IPS DF 6.9 (cell line): ENCODE results near the gene BTG4.

Experiments
- DNase-seq: peaks from one replicate; pipeline ENCODE4 v3.0.0-alpha.2; 2013; ENCODE audit warnings: low read depth, low spot score
- H3K27ac ChIP-seq: one replicate; pipeline ENCODE4 v1.5.1; 2013; ENCODE audit warnings: low read length, control low read depth
- H3K27me3 ChIP-seq: 2 replicates; pipeline ENCODE4 v1.6.1; 2013; ENCODE audit warnings: mild to moderate bottlenecking, low read length; ENCODE audit not compliant: control insufficient read depth, insufficient read depth
- H3K36me3 ChIP-seq: 2 replicates; pipeline ENCODE4 v1.6.1; 2013; ENCODE audit warnings: low read length; ENCODE audit not compliant: control insufficient read depth, insufficient read depth
- H3K4me1 ChIP-seq: 2 replicates; pipeline ENCODE4 v1.6.1; 2013; ENCODE audit warnings: low read length; ENCODE audit not compliant: control insufficient read depth, insufficient read depth
- H3K4me3 ChIP-seq: 2 replicates; pipeline ENCODE4 v1.5.1; 2013; ENCODE audit warnings: mild to moderate bottlenecking, low read length
- H3K9me3 ChIP-seq: 2 replicates; pipeline ENCODE4 v1.6.1; 2013; ENCODE audit warnings: low read length, inconsistent platforms; ENCODE audit not compliant: control insufficient read depth, insufficient read depth
- WGBS: extraction: QIAGEN DNeasy Blood & Tissue Kit; methylation state at CpG from one replicate; pipeline ENCODE4 v1.1.7; 2013; ENCODE audit warnings: mixed read lengths, missing lambda C conversion rate; ENCODE audit not compliant: insufficient read length, insufficient coverage; 5-methylcytosine and 5-hydroxymethylcytosine counted together

The BTG4 gene

DNA sequence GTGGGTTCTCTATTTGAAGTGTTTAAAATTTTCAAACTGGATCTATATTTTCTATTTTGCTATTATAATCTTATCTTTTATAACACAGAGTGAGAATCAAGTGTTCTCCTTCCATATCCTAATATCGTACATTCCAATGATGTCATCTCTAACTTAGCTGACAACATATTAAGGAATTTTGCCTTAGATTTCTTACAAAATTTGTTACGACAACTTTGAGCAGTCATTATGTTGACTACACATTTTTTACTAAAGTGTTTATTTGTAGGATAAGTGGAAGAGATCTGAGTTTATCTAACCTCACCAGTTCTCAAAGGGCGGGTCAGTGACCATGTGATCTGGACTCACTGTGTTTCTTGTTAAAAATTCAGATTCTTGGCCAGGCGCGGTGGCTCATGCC, 12.7 kb downstream of the BTG4 start:
- WGBS, result no CpG with 5 or more reads among the region's 5 CpGs
- H3K9me3 ChIP-seq, result no peaks in the 10 kb centered on the region; the same call in 1 of the 2 replicates
- no peak overlapping the region for H3K27ac ChIP-seq
- no peaks in the 10 kb centered on the region for H3K4me1 ChIP-seq
- no peaks in the 10 kb centered on the region for H3K36me3 ChIP-seq
- H3K27me3 ChIP-seq, result no peaks in the 10 kb centered on the region
- H3K4me3 ChIP-seq, result no peak overlapping the region
- DNase-seq, result no peak

DNA sequence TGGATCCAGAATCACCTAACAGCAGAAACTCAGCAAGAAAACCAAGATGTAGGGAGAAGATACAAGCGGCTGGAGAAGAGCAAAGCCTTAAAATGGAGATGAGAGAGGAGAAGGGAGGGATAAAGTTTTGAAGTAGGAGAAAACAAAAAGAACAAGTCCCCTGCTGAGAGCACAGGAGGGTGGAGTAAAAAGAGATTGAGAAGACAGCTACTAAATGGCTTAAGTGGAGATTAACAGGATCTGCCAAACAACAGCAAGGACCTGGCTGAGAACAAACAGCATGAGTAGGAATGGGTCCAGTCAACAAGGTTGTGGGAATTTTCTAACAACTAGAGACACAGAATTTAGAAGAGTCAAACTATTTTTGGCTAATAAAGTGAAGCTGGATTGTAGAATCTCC, 18.1 kb downstream of the BTG4 start:
- WGBS, result no CpG with 5 or more reads among the region's 1 CpG
- Histone ChIP-seq H3K27me3 (no peaks in the 10 kb centered on the region), H3K36me3 (no peaks in the 10 kb centered on the region), H3K4me3 (no peak overlapping the region), H3K9me3 (no peaks in the 10 kb centered on the region), H3K4me1 (peaks cover 2% of the 10 kb centered on the region), H3K27ac (no peak overlapping the region)
- DNase-seq, result no peak

DNA sequence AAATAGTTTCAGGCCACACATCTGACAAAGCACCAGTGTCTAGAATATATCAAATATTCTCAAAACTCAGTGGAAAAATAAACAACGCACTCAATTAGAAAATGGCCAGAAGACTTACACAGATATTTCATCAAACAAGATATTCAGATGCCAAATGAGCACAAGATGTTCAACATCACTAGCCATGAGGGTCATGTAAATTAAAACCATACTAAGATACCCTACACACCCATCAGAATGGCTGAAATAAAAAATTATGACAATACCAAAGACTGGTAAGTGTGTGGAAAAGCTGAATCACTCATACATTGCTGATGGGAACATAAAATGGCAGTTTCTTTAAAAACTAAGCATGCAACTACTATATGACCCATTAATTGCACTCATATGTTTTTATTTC, 21.7 kb downstream of the BTG4 start:
- Histone ChIP-seq H3K27me3 (no peaks in the 10 kb centered on the region), H3K27ac (no peak overlapping the region), H3K36me3 (no peaks in the 10 kb centered on the region), H3K4me1 (peaks cover 2% of the 10 kb centered on the region), H3K4me3 (no peak overlapping the region), H3K9me3 (no peaks in the 10 kb centered on the region)
- WGBS, result no CpG with 5 or more reads among the region's 1 CpG
- DNase-seq, result no peak

DNA sequence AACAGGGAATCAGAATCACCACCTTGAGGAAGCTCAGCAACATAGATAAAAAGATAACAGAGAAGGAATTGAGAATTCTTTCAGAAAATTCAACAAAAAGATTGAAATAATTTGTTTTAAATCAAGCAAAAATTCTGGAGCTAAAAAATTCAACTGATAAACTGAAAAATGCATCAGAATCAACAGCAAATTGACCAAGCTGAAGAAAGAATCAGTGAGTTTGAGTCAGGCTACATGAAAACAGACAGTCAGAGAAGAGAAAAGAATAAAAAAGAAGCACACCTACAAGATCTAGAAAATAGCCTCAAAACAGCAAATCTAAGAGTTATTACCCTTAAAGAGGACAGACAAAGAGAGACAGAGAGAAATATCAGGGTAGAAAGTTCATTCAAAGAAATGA, 28.8 kb downstream of the BTG4 start:
- Histone ChIP-seq H3K27ac (no peak overlapping the region), H3K4me1 (no peaks in the 10 kb centered on the region), H3K36me3 (no peaks in the 10 kb centered on the region), H3K9me3 (no peaks in the 10 kb centered on the region), H3K27me3 (no peaks in the 10 kb centered on the region), H3K4me3 (no peak overlapping the region)
- DNase-seq, result no peak

DNA sequence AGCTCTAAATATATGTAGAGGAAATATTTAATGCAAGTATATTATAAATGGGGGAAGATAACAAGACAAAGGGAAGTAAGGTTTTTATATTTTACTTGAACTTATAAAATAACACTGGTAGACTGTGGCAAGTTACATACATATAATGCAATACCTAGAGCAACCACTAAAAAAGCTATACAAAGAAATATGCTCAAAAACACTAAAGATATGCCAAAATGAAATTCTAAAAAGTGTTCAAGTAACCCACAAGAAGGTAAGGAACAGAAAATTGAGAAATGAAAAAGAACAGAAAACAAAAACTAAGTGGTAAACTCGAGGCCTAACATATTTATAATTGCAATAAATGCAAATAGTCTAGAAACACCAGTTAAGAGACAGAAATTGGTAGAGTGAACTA, 32.5 kb downstream of the BTG4 start:
- Histone ChIP-seq H3K27ac (no peak overlapping the region), H3K9me3 (no peaks in the 10 kb centered on the region), H3K4me3 (no peak overlapping the region), H3K4me1 (no peaks in the 10 kb centered on the region), H3K27me3 (no peaks in the 10 kb centered on the region), H3K36me3 (no peaks in the 10 kb centered on the region)
- no peak for DNase-seq
- no CpG with 5 or more reads among the region's 1 CpG for WGBS

DNA sequence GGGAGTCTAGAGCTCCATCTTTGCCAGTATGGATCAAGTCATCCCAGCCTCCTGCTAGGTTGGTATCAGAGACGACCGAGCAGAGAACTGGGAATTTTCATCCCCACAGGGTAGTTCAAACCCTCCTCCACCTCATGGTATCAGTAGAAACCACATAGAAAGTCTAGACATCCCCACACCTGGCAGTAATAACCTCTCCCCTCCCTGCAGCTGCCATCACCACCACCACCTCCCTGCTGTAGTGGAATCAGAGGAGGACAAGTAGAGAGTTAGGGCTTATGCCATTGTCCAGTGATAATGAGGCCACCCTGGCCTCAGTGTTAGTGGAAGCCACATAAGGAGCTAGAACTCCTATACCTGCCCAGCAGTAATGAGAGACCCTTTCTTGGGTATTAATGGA, 34.3 kb downstream of the BTG4 start:
- Histone ChIP-seq H3K27me3 (no peaks in the 10 kb centered on the region), H3K36me3 (no peaks in the 10 kb centered on the region), H3K9me3 (no peaks in the 10 kb centered on the region), H3K27ac (no peak overlapping the region), H3K4me1 (no peaks in the 10 kb centered on the region), H3K4me3 (no peak overlapping the region)
- WGBS, result no CpG with 5 or more reads among the region's 2 CpGs
- DNase-seq, result no peak

DNA sequence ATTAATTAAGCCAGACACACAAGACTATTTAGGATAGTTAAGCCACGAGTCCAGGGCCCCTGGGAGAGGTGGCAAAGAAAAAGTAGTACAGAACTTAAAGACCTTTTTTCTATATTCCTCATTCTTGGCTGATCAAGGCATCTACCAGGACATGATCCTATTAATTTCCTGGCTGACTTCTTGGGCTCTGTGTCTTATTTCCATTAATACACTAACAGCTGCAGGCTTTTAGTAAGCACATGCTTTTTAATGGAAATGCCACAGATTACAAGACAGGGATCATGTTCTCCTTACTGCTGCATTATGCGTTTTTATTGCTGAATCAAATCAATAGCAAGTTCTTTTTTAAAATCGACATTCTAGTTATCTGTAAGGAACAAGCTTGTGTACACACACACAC, 35.2 kb downstream of the BTG4 start:
- no CpG with 5 or more reads among the region's 3 CpGs for WGBS

DNA sequence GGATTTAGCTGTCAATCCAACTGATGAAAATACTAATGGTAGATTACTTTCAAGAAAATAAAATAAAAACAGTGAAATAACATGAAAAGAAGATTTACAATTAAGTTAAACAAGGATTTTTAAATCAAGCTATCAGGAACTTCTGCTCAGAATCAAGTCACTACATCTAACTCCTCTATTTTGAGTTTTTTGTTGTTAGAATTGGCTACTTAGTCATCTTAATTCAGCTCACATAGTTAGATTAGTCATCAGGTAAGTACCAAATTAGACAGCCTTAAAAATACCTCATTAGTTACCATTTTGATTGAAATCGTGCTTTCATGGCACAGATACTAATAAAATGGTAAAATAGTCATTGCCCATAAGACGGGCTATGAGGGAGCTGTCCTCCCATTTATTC, 35.8 kb downstream of the BTG4 start:
- no peak overlapping the region for H3K4me3 ChIP-seq
- H3K4me1 ChIP-seq, result no peaks in the 10 kb centered on the region
- DNase-seq, result no peak
- H3K27ac ChIP-seq, result no peak overlapping the region
- H3K9me3 ChIP-seq, result no peaks in the 10 kb centered on the region
- no peaks in the 10 kb centered on the region for H3K27me3 ChIP-seq
- no CpG with 5 or more reads among the region's 2 CpGs for WGBS
- H3K36me3 ChIP-seq, result no peaks in the 10 kb centered on the region

More for the DNA sequence above, 35.2 kb downstream of the BTG4 start:
- H3K4me3 ChIP-seq, result no peak overlapping the region
- H3K36me3 ChIP-seq, result no peaks in the 10 kb centered on the region
- no peak for DNase-seq
- no peak overlapping the region for H3K27ac ChIP-seq
- no peaks in the 10 kb centered on the region for H3K9me3 ChIP-seq
- H3K27me3 ChIP-seq, result no peaks in the 10 kb centered on the region
- no peaks in the 10 kb centered on the region for H3K4me1 ChIP-seq

DNA sequence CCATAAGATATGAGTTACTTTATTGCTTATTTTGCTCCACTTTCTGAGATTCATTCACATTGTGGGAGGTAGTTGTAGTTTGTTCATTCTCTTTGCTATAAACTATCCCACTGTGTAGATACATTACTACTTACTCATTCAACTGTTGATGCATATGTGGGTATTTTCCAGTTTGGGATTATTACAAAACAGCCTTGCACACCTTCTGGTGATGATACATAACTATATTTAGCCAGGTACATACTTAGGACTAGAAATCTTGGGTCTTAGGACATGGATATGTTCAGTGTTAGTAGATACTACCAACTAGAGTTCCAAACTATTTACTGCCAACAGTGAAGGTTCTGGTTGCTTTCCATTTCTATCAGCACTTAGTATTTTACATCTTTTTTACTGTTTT, 37.8 kb downstream of the BTG4 start:
- H3K4me1 ChIP-seq, result no peaks in the 10 kb centered on the region
- no peaks in the 10 kb centered on the region for H3K27me3 ChIP-seq
- H3K9me3 ChIP-seq, result no peaks in the 10 kb centered on the region
- no peaks in the 10 kb centered on the region for H3K36me3 ChIP-seq
- no peak for DNase-seq
- no peak overlapping the region for H3K27ac ChIP-seq
- no peak overlapping the region for H3K4me3 ChIP-seq

DNA sequence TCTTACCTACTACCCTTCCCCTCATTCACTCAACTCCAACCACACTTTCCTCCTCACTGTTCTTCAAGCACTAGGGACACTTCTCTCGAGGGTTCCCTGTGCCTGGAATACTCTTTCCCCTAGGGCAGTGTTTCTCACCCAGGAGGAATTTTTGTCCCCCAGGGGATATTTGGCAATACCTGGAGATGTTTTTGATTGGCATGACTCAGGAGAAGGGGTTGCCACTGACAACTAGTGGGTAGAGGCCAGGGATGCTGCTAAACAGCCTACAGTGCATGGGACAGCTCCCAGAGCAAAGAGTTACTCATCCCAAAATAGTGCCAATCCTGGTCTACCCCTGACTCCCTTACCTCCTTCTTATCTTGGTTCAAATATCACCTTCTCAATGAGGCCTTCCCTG, 40.0 kb downstream of the BTG4 start:
- no CpG with 5 or more reads among the region's 1 CpG for WGBS
- H3K27ac ChIP-seq, result no peak overlapping the region

DNA sequence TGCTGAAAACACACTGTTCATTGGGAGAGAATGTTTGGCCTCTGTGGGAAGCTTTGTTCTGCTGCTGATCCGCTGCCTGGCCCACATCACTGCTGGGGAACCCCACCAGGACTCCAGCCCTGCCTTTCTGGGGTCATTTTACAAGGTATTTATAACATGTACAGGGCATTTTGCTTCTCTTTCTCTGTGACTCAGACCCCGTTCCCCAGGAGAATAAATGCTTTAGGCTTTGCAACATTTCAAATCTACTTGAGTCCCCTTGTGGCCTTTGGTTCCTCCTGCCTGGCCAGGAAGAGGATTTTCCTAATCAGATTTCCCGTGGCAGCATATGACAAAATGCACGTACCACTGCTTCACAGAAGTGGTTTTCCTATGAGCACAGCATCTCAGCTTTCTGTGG, 43.0 kb downstream of the BTG4 start:
- H3K36me3 ChIP-seq, result no peaks in the 10 kb centered on the region
- no peak overlapping the region for H3K4me3 ChIP-seq
- no peak overlapping the region for H3K27ac ChIP-seq
- no peaks in the 10 kb centered on the region for H3K27me3 ChIP-seq
- H3K9me3 ChIP-seq, result no peaks in the 10 kb centered on the region
- no peak for DNase-seq
- H3K4me1 ChIP-seq, result no peaks in the 10 kb centered on the region
- WGBS, result no CpG with 5 or more reads among the region's 4 CpGs

More for the DNA sequence above, 40.0 kb downstream of the BTG4 start:
- no peak for DNase-seq
- no peaks in the 10 kb centered on the region for H3K27me3 ChIP-seq
- H3K4me3 ChIP-seq, result no peak overlapping the region
- no peaks in the 10 kb centered on the region for H3K4me1 ChIP-seq
- no peaks in the 10 kb centered on the region for H3K9me3 ChIP-seq
- H3K36me3 ChIP-seq, result no peaks in the 10 kb centered on the region
